ENCODE data around the gene SHH.
A peak's percentile ranks its signal among the peaks of the same experiment; 100 is the strongest.

The SHH gene

GRCh38 chr7:155804897-155805825 lies 7.1 kb downstream of the SHH start:
- peak; percentile 60 for DNase-seq

- DNase-seq, result no peak
These were observed 7.8 kb downstream of the SHH start for GRCh38 chr7:155804431-155804831.

GRCh38 chr7:155803418-155804376 lies 8.6 kb downstream of the SHH start:
- DNase-seq, result no peak

GRCh38 chr7:155802906-155803417 lies 9.3 kb downstream of the SHH start:
- no peak for DNase-seq

GRCh38 chr7:155802291-155802690 lies 10.0 kb downstream of the SHH start:
- no peak for DNase-seq

- no peak for DNase-seq
These were observed 11.5 kb downstream of the SHH start for GRCh38 chr7:155800741-155801267.

GRCh38 chr7:155800301-155800700 lies 12.0 kb downstream of the SHH start:
- DNase-seq, result no peak

- no peak for DNase-seq
These were observed 12.7 kb downstream of the SHH start for GRCh38 chr7:155799514-155799913.

GRCh38 chr7:155798673-155799439 lies 13.4 kb downstream of the SHH start:
- no peak for DNase-seq

- DNase-seq, result no peak
These were observed 14.7 kb downstream of the SHH start for GRCh38 chr7:155797262-155798250.

- no peak for DNase-seq
These were observed 15.6 kb downstream of the SHH start for GRCh38 chr7:155796381-155797261.

GRCh38 chr7:155795951-155796350 lies 16.3 kb downstream of the SHH start:
- DNase-seq, result no peak

- DNase-seq, result no peak
These were observed 16.9 kb downstream of the SHH start for GRCh38 chr7:155795401-155795800.

GRCh38 chr7:155794196-155794595 lies 18.1 kb downstream of the SHH start:
- DNase-seq, result no peak

GRCh38 chr7:155793720-155794119 lies 18.5 kb downstream of the SHH start:
- no peak for DNase-seq

- DNase-seq, result no peak
These were observed 19.2 kb downstream of the SHH start for GRCh38 chr7:155792999-155793560.

- DNase-seq, result no peak
These were observed 19.8 kb downstream of the SHH start for GRCh38 chr7:155792315-155792960.

GRCh38 chr7:155791836-155792235 lies 20.4 kb downstream of the SHH start:
- no peak for DNase-seq

- no peak for DNase-seq
These were observed 21.0 kb downstream of the SHH start for GRCh38 chr7:155791214-155791737.

Measured in EL (cell line).